Liver (tissue), 3 donors: ENCODE data around the gene B3GNT4.

Experiments
- GABPA ChIP-seq, 2 donors: IDR thresholded peaks in 1 of 2; conservative IDR thresholded peaks in 1 of 2; 2 replicates each; pipeline ENCODE4 v1.6.1; 2016; ENCODE audit warnings: antibody characterized with exemption in 2 of 2, mild to moderate bottlenecking in 1 of 2, moderate library complexity in 1 of 2
- TAF1 ChIP-seq: conservative IDR thresholded peaks from 2 replicates; pipeline ENCODE4 v1.6.1; 2016; ENCODE audit warnings: antibody characterized with exemption, mild to moderate bottlenecking
- TF ChIP-seq, protein P1 (sequence below): fragments of 150-350 bp; IDR thresholded peaks from 2 replicates; pipeline ENCODE4 v1.5.1; 2017; ENCODE audit warnings: improper control_type of control experiment, low read depth, low read length; ENCODE audit not compliant: missing input control
- TF ChIP-seq, protein P2 (sequence below): IDR thresholded peaks from 2 replicates; pipeline ENCODE4 v1.6.1; 2016; ENCODE audit warnings: antibody characterized with exemption
- donor health status: healthy.
- donor health status: healthy.

DNA sequence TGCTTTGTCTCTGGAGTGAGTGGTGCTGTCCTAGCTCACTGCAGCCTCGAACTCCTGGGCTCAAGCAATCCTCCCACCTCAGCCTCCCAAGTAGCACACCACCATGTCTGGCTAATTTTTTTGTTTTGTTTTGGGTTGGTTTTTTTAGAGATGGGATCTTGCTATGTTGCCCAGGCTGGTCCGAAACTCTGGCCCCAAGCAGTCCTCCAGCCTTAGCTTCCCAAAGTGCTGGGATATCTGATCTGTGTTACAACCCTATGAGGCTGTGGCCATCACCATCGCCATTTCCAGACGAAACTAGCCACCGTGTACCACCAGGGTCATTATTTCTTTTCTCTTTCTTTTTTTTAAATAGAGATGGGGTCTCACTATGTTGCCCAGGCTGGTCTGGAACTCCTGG lies 32.1 kb upstream of the B3GNT4 start:
- TF ChIP-seq, protein P1, sequence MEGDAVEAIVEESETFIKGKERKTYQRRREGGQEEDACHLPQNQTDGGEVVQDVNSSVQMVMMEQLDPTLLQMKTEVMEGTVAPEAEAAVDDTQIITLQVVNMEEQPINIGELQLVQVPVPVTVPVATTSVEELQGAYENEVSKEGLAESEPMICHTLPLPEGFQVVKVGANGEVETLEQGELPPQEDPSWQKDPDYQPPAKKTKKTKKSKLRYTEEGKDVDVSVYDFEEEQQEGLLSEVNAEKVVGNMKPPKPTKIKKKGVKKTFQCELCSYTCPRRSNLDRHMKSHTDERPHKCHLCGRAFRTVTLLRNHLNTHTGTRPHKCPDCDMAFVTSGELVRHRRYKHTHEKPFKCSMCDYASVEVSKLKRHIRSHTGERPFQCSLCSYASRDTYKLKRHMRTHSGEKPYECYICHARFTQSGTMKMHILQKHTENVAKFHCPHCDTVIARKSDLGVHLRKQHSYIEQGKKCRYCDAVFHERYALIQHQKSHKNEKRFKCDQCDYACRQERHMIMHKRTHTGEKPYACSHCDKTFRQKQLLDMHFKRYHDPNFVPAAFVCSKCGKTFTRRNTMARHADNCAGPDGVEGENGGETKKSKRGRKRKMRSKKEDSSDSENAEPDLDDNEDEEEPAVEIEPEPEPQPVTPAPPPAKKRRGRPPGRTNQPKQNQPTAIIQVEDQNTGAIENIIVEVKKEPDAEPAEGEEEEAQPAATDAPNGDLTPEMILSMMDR, result no peak
- no peak for TF ChIP-seq TAF1
- no peak for TF ChIP-seq GABPA (IDR thresholded peaks at IDR 0.05 in 1 of 2, conservative IDR thresholded peaks at IDR 0.05 in 1 of 2)
- TF ChIP-seq, protein P2, sequence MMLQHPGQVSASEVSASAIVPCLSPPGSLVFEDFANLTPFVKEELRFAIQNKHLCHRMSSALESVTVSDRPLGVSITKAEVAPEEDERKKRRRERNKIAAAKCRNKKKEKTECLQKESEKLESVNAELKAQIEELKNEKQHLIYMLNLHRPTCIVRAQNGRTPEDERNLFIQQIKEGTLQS, result no peak
